Measurements from ENCODE around the gene RHEB.
"Not testable (repeated sequence)": the region's sequence is repeated elsewhere in the genome, so short reads cannot be mapped to it uniquely, and the experiment has no call there.

The RHEB gene

DNA sequence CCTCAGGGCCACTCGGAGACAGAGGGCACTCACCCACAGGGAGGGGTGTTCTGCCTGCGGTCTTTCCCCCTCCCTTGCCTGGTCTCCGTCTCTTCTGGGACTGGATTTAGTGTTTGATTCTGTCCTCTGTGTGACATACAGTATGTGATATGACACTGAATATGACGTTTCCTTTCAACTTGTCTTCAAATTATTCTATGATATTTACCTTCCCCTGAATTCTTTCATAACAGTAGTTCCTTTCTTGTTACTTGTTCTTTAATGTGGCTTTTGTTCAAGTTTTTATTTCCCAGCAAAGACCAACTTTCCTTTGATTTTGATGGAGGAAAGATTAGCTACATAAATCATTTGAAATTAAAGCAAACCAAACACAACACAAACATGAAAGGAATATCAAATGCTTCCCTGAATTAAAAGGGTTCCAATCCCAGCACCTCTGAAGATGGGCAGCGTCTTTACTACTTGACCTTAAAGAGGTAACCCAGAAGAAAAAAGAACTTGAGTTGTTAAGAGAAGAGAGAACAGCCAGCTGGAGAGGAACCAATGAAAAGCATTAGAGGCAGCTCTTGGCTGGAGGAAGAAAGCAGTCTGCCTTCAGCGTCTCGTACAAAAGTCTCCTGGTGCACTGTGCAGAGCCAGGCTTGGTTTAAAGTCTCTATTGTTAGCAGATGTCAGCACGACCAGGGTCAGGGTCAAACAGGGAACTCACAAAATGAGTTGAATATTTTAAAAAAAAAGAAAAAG lies 18.3 kb upstream of the RHEB start:
- H3K4me3 ChIP-seq (ENCODE audit: low read depth, low read length) = no peak overlapping the region
- no peak for TF ChIP-seq MAX (IDR thresholded peaks at IDR 0.05; ENCODE audit: low read depth, low read length)
- TF ChIP-seq POLR2A (IDR thresholded peaks at IDR 0.05; ENCODE audit: extremely low read depth, insufficient read length) = no peak
- no peak for TF ChIP-seq MYC (IDR thresholded peaks at IDR 0.05; ENCODE audit: low read depth, low read length)
- TF ChIP-seq, protein P1, sequence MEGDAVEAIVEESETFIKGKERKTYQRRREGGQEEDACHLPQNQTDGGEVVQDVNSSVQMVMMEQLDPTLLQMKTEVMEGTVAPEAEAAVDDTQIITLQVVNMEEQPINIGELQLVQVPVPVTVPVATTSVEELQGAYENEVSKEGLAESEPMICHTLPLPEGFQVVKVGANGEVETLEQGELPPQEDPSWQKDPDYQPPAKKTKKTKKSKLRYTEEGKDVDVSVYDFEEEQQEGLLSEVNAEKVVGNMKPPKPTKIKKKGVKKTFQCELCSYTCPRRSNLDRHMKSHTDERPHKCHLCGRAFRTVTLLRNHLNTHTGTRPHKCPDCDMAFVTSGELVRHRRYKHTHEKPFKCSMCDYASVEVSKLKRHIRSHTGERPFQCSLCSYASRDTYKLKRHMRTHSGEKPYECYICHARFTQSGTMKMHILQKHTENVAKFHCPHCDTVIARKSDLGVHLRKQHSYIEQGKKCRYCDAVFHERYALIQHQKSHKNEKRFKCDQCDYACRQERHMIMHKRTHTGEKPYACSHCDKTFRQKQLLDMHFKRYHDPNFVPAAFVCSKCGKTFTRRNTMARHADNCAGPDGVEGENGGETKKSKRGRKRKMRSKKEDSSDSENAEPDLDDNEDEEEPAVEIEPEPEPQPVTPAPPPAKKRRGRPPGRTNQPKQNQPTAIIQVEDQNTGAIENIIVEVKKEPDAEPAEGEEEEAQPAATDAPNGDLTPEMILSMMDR (IDR thresholded peaks at IDR 0.05; ENCODE audit: low read depth, low read length) = no peak
- DNase-seq (ENCODE audit: low read depth) = no peak

- DNase-seq (ENCODE audit: low read depth) = not testable (repeated sequence)
Measured at GRCh38 chr7:151536178-151536577, 16.5 kb upstream of the RHEB start.

GRCh38 chr7:151529842-151530241 lies 10.1 kb upstream of the RHEB start:
- DNase-seq (ENCODE audit: low read depth) = no peak
- TF ChIP-seq MYC (IDR thresholded peaks at IDR 0.05; ENCODE audit: low read depth, low read length) = no peak

More at GRCh38 chr7:151536178-151536577, 16.5 kb upstream of the RHEB start:
- H3K4me3 ChIP-seq (ENCODE audit: low read depth, low read length) = not testable (repeated sequence)

DNA sequence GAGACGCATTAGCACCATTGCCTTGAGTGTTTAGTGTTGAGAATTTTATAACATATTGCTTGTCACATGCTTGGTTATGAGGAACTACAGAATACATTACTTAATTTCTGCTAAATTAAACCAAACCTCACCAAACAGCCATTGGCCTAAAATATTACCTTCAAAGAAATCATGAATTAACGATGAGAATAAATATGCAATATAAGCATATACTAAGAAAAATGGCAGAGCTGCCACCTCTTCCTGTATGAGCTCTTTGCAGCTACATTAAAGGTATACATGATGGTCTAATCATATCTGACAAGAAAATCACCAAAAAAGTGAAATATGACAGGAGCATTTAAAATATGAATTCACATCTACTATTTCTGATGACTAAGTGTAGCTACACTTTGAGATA lies 5.2 kb upstream of the RHEB start:
- DNase-seq (ENCODE audit: low read depth) = no peak
- H3K4me3 ChIP-seq (ENCODE audit: low read depth, low read length) = no peak overlapping the region

More at GRCh38 chr7:151529842-151530241, 10.1 kb upstream of the RHEB start:
- H3K4me3 ChIP-seq (ENCODE audit: low read depth, low read length) = no peak overlapping the region

DNA sequence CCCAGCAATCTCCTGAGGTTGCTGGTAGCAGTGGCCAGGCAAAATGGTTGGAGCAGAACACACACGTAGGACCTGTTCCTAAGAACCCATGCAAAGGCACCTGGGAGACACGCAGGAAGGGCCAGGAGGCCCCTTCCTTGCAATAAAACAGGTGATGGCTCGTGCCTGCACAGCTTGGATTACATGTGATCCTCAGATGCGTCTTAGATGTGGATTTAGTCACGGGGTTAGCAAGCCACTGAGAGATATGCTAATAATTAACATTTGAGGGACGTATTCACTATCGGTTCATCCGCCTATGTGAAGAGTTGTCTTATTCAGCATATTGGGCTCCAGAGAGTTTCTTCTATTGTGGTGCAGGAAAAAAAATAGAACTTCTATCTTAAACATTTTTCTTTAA lies 4.6 kb upstream of the RHEB start:
- no peak for DNase-seq (ENCODE audit: low read depth)
- no peak overlapping the region for H3K4me3 ChIP-seq (ENCODE audit: low read depth, low read length)
- no peak for TF ChIP-seq MYC (IDR thresholded peaks at IDR 0.05; ENCODE audit: low read depth, low read length)
- TF ChIP-seq MAX (IDR thresholded peaks at IDR 0.05; ENCODE audit: low read depth, low read length) = no peak
- TF ChIP-seq, protein P1 (IDR thresholded peaks at IDR 0.05; ENCODE audit: low read depth, low read length) = no peak
- no peak for TF ChIP-seq POLR2A (IDR thresholded peaks at IDR 0.05; ENCODE audit: extremely low read depth, insufficient read length)

More for the DNA sequence above, 5.2 kb upstream of the RHEB start:
- TF ChIP-seq MYC (IDR thresholded peaks at IDR 0.05; ENCODE audit: low read depth, low read length) = no peak
- TF ChIP-seq, protein P1 (IDR thresholded peaks at IDR 0.05; ENCODE audit: low read depth, low read length) = no peak
- TF ChIP-seq POLR2A (IDR thresholded peaks at IDR 0.05; ENCODE audit: extremely low read depth, insufficient read length) = no peak
- TF ChIP-seq MAX (IDR thresholded peaks at IDR 0.05; ENCODE audit: low read depth, low read length) = no peak

GRCh38 chr7:151520419-151521261 lies 945 bp upstream of the RHEB start:
- DNase-seq (ENCODE audit: low read depth) = no peak
- H3K4me3 ChIP-seq (ENCODE audit: low read depth, low read length) = peak overlapping the region; percentile 42
- TF ChIP-seq POLR2A (IDR thresholded peaks at IDR 0.05; ENCODE audit: extremely low read depth, insufficient read length) = no peak
- no peak for TF ChIP-seq MYC (IDR thresholded peaks at IDR 0.05; ENCODE audit: low read depth, low read length)
- no peak for TF ChIP-seq MAX (IDR thresholded peaks at IDR 0.05; ENCODE audit: low read depth, low read length)
- TF ChIP-seq, protein P1 (IDR thresholded peaks at IDR 0.05; ENCODE audit: low read depth, low read length) = no peak

Data from NB4 (cell line).